Neural cell (in vitro differentiated cells): ENCODE data around the gene CXADR. TPM values are rescaled to one million over a fixed set of nuclear protein-coding genes. Genes with fewer than 3 reads are reported as not detected.
A peak's percentile ranks its signal among the peaks of the same experiment; 100 is the strongest.

Experiments used
- H2AFZ ChIP-seq: fragments of 200-600, 300-800 bp; sonication (generic), shearing (Covaris generic); 2 replicates; pipeline ENCODE4 v1.6.0; 2014; ENCODE audit warnings: low read depth, mild to moderate bottlenecking, antibody characterized with exemption, low read length, moderate library complexity
- H3F3A ChIP-seq: fragments of 200-600 bp; shearing (Covaris generic); 2 replicates; pipeline ENCODE4 v1.6.1; 2016; ENCODE audit warnings: mild to moderate bottlenecking, moderate library complexity, mixed read lengths, antibody characterized with exemption, low read length; ENCODE audit not compliant: insufficient read depth, poor library complexity, severe bottlenecking
- H3K27ac ChIP-seq: fragments of 200-600, 300-800 bp; sonication (generic), shearing (Covaris generic); 2 replicates; pipeline ENCODE4 v1.5.1; 2014; ENCODE audit warnings: mild to moderate bottlenecking, low read length, moderate library complexity
- H3K27me3 ChIP-seq: fragments of 300-800, 200-600 bp; sonication (generic), shearing (Covaris generic); 2 replicates; pipeline ENCODE4 v1.6.0; 2014; ENCODE audit warnings: mild to moderate bottlenecking, low read depth, low read length, moderate library complexity; ENCODE audit not compliant: insufficient read depth
- H3K36me3 ChIP-seq: fragments of 300-800, 200-600 bp; sonication (generic), shearing (Covaris generic); 2 replicates; pipeline ENCODE4 v1.5.1; 2014; ENCODE audit warnings: mild to moderate bottlenecking, antibody characterized with exemption, low read length, moderate library complexity; ENCODE audit not compliant: insufficient read depth
- H3K4me2 ChIP-seq: fragments of 300-800, 200-600 bp; sonication (generic), shearing (Covaris generic); 2 replicates; pipeline ENCODE4 v1.6.0; 2014; ENCODE audit warnings: mild to moderate bottlenecking, low read length
- H3K4me3 ChIP-seq: fragments of 300-800, 200-600 bp; sonication (generic), shearing (Covaris generic); 2 replicates; pipeline ENCODE4 v1.5.1; 2014; ENCODE audit warnings: mild to moderate bottlenecking, low read length, moderate library complexity
- H3K79me2 ChIP-seq: fragments of 200-600 bp; shearing (Covaris generic); replicated peaks from 2 replicates; pipeline ENCODE4 v1.6.0; 2014; ENCODE audit warnings: mild to moderate bottlenecking, low read length, moderate library complexity; ENCODE audit not compliant: insufficient read depth
- H3K9ac ChIP-seq: fragments of 300-800, 200-600 bp; sonication (generic), shearing (Covaris generic); 2 replicates; pipeline ENCODE4 v1.6.1; 2016; ENCODE audit warnings: mild to moderate bottlenecking, low read length, mixed read lengths
- H3K9me2 ChIP-seq: fragments of 200-600 bp; shearing (Covaris generic); 2 replicates; pipeline ENCODE4 v1.6.1; 2016; ENCODE audit warnings: mild to moderate bottlenecking, low read length, mixed read lengths; ENCODE audit not compliant: insufficient read depth
- H3K9me3 ChIP-seq: fragments of 200-600, 300-800 bp; sonication (generic), shearing (Covaris generic); 2 replicates; pipeline ENCODE4 v1.6.1; 2016; ENCODE audit warnings: mild to moderate bottlenecking, mixed run types, low read length, moderate library complexity, mixed read lengths
- H4K20me1 ChIP-seq: fragments of 200-600 bp; shearing (Covaris generic); 2 replicates; pipeline ENCODE4 v1.6.1; 2016; ENCODE audit warnings: mild to moderate bottlenecking, mixed run types; ENCODE audit not compliant: insufficient read depth
- EP300 ChIP-seq: fragments of 450-650 bp; conservative IDR thresholded peaks from 2 replicates; pipeline ENCODE4 v1.6.1; 2014; ENCODE audit warnings: antibody characterized with exemption, mild to moderate bottlenecking, moderate library complexity; ENCODE audit not compliant: poor library complexity, severe bottlenecking
- EZH2 ChIP-seq: fragments of 200-600, 300-800 bp; shearing (Covaris generic), sonication (generic); IDR thresholded peaks from 2 replicates; pipeline ENCODE4 v1.6.1; 2014; ENCODE audit warnings: antibody characterized with exemption, low read length, borderline replicate concordance, mild to moderate bottlenecking; ENCODE audit not compliant: insufficient read depth, poor library complexity, severe bottlenecking
- MXI1 ChIP-seq: fragments of 450-650 bp; conservative IDR thresholded peaks from 2 replicates; pipeline ENCODE4 v1.6.1; 2014; ENCODE audit warnings: antibody characterized with exemption, mild to moderate bottlenecking; ENCODE audit not compliant: poor library complexity, severe bottlenecking
- POLR2AphosphoS5 ChIP-seq: IDR thresholded peaks from 2 replicates; pipeline ENCODE4 v1.6.1; 2012
- RAD21 ChIP-seq: fragments of 450-650 bp; conservative IDR thresholded peaks from 2 replicates; pipeline ENCODE4 v1.6.1; 2014; ENCODE audit warnings: antibody characterized with exemption, mild to moderate bottlenecking, moderate library complexity
- REST ChIP-seq: IDR thresholded peaks from 2 replicates; pipeline ENCODE4 v1.6.1; 2012; ENCODE audit warnings: borderline replicate concordance
- SMC3 ChIP-seq: fragments of 450-650 bp; conservative IDR thresholded peaks from 2 replicates; pipeline ENCODE4 v1.6.1; 2014; ENCODE audit warnings: antibody characterized with exemption, mild to moderate bottlenecking, moderate library complexity; ENCODE audit not compliant: poor library complexity
- TAF1 ChIP-seq: IDR thresholded peaks from 2 replicates; pipeline ENCODE4 v1.6.1; 2012; ENCODE audit warnings: low read depth
- polyA plus RNA-seq: library from polyadenylated mRNA; depleted of rRNA; stranded (reverse); fragments of >200 nt; gene quantifications from 2 replicates; pipeline ENCODE4 v1.2.3, GENCODE V29; 2014
- TF ChIP-seq, protein P1 (sequence below): fragments of 450-650 bp; IDR thresholded peaks from 2 replicates; pipeline ENCODE4 v1.5.1; 2014; ENCODE audit warnings: antibody characterized with exemption, mild to moderate bottlenecking, moderate library complexity; ENCODE audit not compliant: poor library complexity, severe bottlenecking

The CXADR gene
- polyA plus RNA-seq, 1 donor from 2014 or later: 175 TPM

DNA sequence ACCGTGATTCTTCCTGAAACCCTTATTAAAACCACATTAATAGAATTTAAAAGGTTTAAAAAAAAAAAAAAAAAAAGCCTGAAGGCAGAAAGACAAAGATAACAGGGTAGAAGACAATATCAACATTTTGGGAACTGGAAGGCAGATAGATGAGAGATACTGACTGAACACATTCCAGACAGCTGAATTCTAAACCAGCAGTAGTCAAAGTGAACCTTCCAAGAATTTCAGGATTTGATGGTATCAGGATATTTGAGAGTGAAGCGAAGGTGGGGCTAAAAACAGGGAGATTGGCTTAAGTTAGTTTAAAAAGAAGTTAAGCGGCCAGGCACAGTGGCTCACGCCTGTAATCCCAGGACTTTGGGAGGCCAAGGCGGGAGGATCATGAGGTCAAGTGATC, 5.3 kb upstream of the CXADR start:
- Histone ChIP-seq H3K9me2 (no peaks in the 10 kb centered on the region), H3K27ac (no peak overlapping the region), H3K9ac (no peak overlapping the region), H3K9me3 (no peaks in the 10 kb centered on the region), H3K4me3 (no peak overlapping the region), H4K20me1 (no peaks in the 10 kb centered on the region), H3K79me2 (no peaks in the 10 kb centered on the region), H3K36me3 (no peaks in the 10 kb centered on the region), H3F3A (no peaks in the 10 kb centered on the region), H3K4me2 (no peak overlapping the region), H3K27me3 (no peaks in the 10 kb centered on the region), H2AFZ (no peak overlapping the region)
- no peak for TF ChIP-seq SMC3
- no peak for TF ChIP-seq REST
- no peak for TF ChIP-seq TAF1
- no peak for TF ChIP-seq EP300
- TF ChIP-seq, protein P1, sequence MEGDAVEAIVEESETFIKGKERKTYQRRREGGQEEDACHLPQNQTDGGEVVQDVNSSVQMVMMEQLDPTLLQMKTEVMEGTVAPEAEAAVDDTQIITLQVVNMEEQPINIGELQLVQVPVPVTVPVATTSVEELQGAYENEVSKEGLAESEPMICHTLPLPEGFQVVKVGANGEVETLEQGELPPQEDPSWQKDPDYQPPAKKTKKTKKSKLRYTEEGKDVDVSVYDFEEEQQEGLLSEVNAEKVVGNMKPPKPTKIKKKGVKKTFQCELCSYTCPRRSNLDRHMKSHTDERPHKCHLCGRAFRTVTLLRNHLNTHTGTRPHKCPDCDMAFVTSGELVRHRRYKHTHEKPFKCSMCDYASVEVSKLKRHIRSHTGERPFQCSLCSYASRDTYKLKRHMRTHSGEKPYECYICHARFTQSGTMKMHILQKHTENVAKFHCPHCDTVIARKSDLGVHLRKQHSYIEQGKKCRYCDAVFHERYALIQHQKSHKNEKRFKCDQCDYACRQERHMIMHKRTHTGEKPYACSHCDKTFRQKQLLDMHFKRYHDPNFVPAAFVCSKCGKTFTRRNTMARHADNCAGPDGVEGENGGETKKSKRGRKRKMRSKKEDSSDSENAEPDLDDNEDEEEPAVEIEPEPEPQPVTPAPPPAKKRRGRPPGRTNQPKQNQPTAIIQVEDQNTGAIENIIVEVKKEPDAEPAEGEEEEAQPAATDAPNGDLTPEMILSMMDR: no peak
- no peak for TF ChIP-seq POLR2AphosphoS5
- no peak for TF ChIP-seq EZH2
- no peak for TF ChIP-seq RAD21
- TF ChIP-seq MXI1: no peak

- Histone ChIP-seq H3K4me3 (peak overlapping the region; percentile 100), H3F3A (no peaks in the 10 kb centered on the region), H3K9me3 (no peaks in the 10 kb centered on the region), H3K4me2 (peak overlapping the region; percentile 91), H3K36me3 (no peaks in the 10 kb centered on the region), H3K9ac (peak overlapping the region; percentile 99), H4K20me1 (peaks cover 4% of the 10 kb centered on the region), H3K27ac (peak overlapping the region; percentile 96), H2AFZ (peak overlapping the region; percentile 73), H3K27me3 (no peaks in the 10 kb centered on the region), H3K79me2 (peaks cover 50% of the 10 kb centered on the region), H3K9me2 (no peaks in the 10 kb centered on the region)
- TF ChIP-seq, protein P1: peak; percentile 52
- TF ChIP-seq RAD21: peak; percentile 36
- no peak for TF ChIP-seq EZH2
- TF ChIP-seq TAF1: peak; percentile 20
- TF ChIP-seq SMC3: peak; percentile 18
- no peak for TF ChIP-seq POLR2AphosphoS5
- TF ChIP-seq REST: peak; percentile 44
- no peak for TF ChIP-seq EP300
- peak; percentile 57 for TF ChIP-seq MXI1
Observed at GRCh38 chr21:17513214-17514123, 626 bp downstream of the CXADR start.
